ENCODE results near the gene GCNT4.

- TF ChIP-seq EZH2 (IDR thresholded peaks at IDR 0.05; ENCODE audit: borderline replicate concordance, low read depth, low read length, severe bottlenecking) (no peak), CTCF (IDR thresholded peaks at IDR 0.05; ENCODE audit: extremely low read depth in 1 of 2, insufficient read depth in 1 of 2, low read depth in 1 of 2, low read length in 2 of 2) (no peak), MAX (IDR thresholded peaks at IDR 0.05; ENCODE audit: insufficient read depth, insufficient read length) (no peak), POLR2A (IDR thresholded peaks at IDR 0.05; ENCODE audit: low read depth, low read length) (no peak), MYC (IDR thresholded peaks at IDR 0.05; ENCODE audit: low read depth, low read length) (no peak), JUN (IDR thresholded peaks at IDR 0.05; ENCODE audit: borderline replicate concordance, insufficient read depth, insufficient read length, low read depth) (no peak), FOS (IDR thresholded peaks at IDR 0.05; ENCODE audit: borderline replicate concordance, insufficient read depth, low read length) (no peak), POLR2AphosphoS5 (IDR thresholded peaks at IDR 0.05; ENCODE audit: insufficient read depth, low read depth, low read length) (no peak)
These were observed 8.0 kb downstream of the GCNT4 start for GRCh38 chr5:75044406-75044805.
